HuH-7.5 (cell line): ENCODE results near the gene ADAMTSL2.
"Not testable (repeated sequence)": the region's sequence is repeated elsewhere in the genome, so short reads cannot be mapped to it uniquely, and the experiment has no call there.

Source experiments
- DNase-seq: peaks from one replicate; pipeline ENCODE4 v3.0.0; 2011; ENCODE audit warnings: low spot score

Gene ADAMTSL2

GRCh38 chr9:133558191-133559126 lies 24.0 kb downstream of the ADAMTSL2 start:
- DNase-seq: no peak

DNA sequence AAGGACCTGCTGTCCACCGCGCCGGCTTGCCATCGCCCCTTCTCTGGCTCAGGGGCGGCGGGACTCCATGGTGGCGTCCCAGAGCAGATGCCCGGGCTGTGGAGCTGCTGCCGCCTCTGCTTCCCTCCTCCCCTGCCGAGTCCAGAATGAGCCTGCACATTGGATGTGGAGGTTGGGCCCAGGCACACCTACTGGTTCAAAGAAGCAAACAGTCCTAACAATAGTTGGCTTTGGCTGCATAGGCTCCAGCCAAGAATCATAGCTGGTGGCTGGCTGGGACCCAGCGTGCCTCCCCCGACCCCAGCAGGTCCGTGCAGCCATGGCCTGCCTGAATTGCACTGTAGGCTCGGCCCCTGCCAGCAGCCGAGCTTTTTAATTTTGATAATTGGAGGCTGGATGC lies 25.8 kb downstream of the ADAMTSL2 start:
- DNase-seq: no peak

DNA sequence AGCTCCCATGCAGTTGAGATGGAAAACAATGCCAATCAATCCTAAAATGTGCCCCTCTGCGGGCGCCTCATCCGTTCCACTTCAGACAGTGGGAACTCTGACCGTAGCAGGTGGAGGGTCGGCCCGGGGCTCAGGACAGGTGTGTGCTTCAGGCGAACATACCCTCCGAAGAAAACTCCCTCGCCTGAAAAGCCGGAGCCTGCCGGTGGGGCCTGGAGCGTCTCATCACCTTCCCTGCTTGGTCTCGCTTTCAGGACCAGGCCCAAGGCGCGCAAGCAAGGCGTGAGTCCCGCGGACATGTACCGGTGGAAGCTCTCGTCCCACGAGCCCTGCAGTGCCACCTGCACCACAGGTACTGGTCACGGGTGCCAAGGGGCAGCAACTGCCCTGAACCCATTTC lies 26.4 kb downstream of the ADAMTSL2 start:
- DNase-seq: no peak

DNA sequence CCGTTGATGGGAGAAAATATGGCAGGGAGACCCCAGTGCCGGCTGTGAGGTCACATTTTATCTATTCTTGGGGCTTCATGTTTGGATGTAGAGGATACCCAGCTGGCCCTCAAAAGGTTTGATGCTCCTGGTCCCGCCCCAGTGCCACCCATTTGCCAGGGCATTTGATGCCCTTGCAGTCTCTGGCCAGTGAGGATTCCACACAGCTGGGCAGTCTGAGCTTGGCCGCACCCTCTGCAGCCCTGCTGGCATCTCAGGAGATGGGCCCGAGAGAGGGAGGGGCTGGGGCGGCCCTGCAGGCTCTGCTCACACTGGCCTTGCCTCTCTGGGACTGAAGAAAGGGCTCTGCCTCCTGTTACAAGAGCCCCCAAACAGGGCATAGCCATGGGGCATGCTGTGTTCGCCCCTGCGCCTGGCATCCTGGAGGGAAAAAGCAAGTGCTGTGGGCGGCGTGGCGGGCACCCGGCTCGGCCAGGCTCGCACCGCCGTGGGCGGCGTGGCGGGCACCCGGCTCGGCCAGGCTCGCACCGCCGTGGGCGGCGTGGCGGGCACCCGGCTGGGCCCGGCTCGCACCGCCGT lies 27.6 kb downstream of the ADAMTSL2 start:
- DNase-seq: no peak

GRCh38 chr9:133562611-133563290 lies 28.2 kb downstream of the ADAMTSL2 start:
- DNase-seq: no peak

DNA sequence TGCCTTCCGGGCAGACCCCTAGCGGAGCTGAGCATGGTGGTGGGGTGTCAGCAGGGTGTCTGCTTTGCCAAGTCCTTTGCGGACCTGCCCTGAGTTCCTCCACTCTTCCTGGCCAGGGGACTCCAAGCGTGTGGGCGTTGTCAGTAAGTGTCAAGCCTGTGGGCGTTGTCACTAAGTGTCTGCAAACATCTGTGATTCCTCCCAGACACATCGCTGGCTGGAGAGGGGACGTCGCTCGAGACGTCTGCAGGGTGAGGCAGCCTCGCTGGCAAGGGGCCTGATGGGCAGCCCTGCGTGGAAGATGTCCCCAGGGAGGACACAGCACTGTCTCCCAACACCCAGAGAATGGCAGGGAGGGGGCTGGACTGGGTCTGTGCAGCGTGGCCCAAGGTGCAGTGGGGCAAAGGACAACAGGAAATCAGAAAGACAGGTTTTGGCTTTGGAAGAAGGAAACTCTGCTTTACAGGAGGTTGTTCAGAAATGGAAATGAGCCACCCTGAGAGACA lies 28.8 kb downstream of the ADAMTSL2 start:
- no peak for DNase-seq

DNA sequence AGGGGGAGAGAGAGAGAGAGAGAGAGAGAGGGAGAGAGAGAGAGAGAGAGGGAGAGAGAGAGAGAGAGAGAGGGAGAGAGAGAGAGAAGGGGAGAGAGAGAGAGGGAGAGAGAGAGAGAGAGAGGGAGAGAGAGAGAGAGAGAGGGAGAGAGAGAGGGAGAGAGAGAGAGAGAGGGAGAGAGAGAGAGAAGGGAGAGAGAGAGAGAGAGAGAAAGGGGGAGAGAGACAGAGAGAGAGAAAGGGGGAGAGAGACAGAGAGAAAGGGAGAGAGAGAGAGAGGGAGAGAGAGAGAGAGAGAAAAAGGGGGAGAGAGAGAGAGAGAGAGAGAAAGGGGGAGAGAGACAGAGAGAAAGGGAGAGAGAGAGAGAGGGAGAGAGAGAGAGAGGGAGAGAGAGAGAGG lies 29.3 kb downstream of the ADAMTSL2 start:
- not testable (repeated sequence) for DNase-seq

DNA sequence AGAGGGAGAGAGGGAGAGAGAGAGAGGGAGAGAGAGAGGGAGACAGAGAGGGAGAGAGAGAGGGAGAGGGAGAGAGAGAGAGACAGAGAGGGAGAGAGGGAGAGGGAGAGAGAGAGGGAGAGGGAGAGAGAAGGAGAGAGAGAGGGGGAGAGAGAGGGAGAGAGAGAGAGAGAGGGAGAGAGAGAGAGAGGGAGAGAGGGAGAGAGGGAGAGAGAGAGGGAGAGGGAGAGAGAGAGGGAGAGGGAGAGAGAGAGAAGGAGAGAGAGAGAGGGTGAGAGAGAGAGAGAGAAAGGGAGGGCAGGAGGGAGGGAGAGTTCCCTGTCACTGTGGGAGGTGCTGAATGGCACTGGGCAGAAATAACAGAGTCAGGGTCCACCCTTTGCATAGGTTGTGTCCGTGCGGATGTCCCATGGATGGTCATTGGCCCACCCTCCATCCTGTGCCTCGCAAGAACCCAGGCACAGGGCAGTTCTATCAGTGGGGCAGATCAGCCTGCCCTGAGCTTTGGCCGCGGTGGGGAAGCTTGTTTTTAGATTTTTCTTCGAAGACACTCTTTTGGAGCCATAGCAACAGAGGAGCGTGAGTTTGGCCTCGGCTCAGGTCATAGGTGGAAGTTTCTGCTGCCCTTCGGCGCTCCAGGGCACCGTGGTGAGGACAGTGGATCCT lies 30.1 kb downstream of the ADAMTSL2 start:
- DNase-seq: no peak

- DNase-seq: no peak
Measured at GRCh38 chr9:133566382-133566781, 31.9 kb downstream of the ADAMTSL2 start.

GRCh38 chr9:133566817-133567216 lies 32.3 kb downstream of the ADAMTSL2 start:
- DNase-seq: no peak

- no peak for DNase-seq
Measured at GRCh38 chr9:133568186-133568585, 33.7 kb downstream of the ADAMTSL2 start.

GRCh38 chr9:133569121-133569785 lies 34.7 kb downstream of the ADAMTSL2 start:
- no peak for DNase-seq

DNA sequence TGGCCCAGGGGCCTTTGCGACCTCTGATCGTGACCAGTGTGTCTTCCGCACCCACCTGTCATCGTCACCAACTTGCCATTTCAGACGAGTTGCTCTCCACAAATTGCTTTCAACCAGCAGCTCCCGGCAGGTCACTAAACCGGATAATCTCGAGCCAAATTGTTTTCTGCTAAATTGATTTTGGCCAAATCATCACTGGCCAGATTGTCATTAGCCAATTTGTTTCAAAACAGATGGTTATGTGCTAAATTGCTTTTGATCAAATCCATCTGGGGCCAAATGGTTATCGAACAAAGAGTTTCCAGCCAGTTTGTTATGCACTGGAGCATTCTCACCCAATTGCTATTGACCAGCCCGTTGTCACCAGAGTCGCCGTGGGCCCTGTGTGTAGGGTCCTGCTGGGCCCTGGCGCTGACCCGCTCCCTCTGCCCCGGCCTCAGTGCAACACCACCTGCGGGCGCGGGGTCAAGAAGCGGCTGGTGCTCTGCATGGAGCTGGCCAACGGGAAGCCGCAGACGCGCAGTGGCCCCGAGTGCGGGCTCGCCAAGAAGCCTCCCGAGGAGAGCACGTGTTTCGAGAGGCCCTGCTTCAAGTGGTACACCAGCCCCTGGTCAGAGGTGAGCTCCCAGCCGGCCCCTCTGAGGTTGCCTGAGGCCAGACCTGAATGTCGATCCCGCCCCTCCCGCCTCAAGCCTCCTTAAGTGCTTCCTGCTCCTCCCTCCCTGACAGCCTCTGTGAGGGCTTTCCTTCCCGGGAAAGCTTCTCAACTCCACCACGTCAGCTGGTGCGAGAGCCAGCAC lies 35.6 kb downstream of the ADAMTSL2 start:
- DNase-seq: no peak

DNA sequence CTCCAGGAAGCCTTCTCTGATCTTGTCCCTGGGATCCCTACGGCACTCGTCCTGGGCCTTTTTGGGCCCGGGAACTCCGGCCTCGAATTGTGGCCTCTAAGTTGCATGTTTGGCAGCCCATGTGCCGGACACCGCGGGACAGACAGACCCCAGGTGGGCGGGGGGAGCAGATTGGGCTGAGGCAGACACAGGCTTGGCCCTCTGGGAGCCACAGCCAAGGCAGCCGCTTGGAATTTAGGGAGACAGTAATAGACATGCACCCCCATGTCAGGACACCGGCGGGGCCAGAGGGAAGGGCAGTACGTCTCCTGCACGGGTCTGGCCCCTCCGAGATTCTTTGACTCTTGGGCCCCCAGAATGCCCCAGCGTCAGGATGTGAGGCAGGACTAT lies 36.2 kb downstream of the ADAMTSL2 start:
- no peak for DNase-seq

DNA sequence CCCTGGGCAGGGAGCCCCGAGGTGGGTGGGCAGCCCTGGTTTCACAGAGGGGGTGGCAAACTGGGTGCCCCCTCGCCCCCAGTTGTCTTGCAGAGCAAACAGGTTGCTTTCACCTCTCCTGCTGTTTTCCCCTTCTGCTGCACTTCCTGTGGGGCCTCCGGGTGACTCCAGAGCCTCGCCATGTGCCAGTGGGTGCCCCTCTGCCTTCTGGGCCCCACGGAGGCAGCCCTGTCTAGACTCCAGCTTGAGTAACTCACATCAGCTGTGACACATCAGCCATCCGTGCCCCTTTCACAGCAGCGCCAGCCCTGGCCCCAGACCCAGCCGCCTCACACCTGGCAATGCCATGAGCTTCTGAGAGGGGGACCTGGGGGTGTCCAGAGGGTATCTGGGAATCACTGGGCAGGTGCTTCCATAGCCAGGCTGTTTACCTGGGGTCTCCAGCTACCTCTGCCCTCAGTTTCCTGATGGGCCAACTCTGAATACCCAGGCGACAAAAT lies 36.9 kb downstream of the ADAMTSL2 start:
- DNase-seq: no peak

GRCh38 chr9:133571896-133572595 lies 37.5 kb downstream of the ADAMTSL2 start:
- no peak for DNase-seq

GRCh38 chr9:133572821-133573361 lies 38.4 kb downstream of the ADAMTSL2 start:
- DNase-seq: no peak

DNA sequence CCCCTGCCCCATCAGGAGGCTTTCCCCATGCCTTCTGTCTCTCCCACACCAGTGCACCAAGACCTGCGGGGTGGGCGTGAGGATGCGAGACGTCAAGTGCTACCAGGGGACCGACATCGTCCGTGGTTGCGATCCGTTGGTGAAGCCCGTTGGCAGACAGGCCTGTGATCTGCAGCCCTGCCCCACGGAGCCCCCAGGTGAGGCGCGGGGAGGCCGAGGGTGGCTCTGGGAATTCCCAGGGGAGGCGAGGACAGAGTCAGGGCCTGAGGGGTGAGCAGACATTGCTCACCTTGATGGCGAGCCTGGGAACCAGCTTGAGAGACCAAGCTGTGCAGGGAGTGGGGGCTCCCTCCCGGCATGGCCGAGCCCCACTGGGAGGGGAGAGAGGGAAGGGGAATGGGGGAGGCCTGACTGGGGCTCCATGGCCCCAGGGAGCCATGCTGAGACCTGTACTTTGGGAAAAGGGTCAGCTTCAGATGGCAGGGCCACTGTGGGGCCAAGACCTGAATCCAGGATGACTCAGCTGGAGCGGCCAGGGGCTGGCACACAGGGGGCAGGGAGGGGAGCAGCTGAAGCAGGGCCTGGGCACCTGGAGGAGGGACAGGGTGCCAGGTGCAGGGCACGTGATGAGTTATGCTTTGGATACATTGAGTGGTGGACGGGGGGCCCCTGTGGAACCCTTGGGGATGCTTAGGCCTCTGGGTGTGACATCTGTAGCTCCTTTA lies 39.4 kb downstream of the ADAMTSL2 start:
- no peak for DNase-seq

- DNase-seq: no peak
Measured at GRCh38 chr9:133574771-133575170, 40.3 kb downstream of the ADAMTSL2 start.
